NCI-H2227 treated with DMSO at 0.1 percent for 48 hours (cell line): ENCODE results near the gene PCBP3.

Source experiments
- DNase-seq: peaks from one replicate; lab custom pipeline; 2025; lab: John Stamatoyannopoulos, UW

The PCBP3 gene

DNA sequence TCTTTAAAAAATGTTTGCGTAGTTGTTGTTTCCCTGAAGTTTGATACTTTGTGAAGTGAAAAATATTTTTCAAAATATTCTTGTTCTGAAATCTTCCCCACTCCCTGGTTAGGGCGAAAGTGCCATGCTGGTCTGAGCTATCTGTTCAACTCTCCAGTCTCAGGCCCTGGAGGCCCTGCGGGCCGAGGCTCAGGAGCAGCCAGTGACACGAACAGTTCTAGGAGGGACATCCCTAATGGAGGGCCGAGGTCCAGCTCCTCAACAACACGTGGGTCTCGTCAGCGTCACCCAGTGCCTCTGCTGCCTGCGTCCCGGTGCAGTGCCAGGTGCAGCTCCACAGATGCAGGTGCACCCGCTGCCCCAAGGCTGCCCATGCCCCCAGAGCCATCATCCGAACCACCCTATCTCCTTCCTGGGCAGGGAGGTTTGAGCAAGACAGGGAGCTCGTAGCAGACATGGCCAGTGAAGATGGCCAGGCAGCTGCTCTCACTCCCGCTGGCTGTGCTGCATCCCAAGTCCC, 268.3 kb downstream of the PCBP3 start:
- DNase-seq = no peak

DNA sequence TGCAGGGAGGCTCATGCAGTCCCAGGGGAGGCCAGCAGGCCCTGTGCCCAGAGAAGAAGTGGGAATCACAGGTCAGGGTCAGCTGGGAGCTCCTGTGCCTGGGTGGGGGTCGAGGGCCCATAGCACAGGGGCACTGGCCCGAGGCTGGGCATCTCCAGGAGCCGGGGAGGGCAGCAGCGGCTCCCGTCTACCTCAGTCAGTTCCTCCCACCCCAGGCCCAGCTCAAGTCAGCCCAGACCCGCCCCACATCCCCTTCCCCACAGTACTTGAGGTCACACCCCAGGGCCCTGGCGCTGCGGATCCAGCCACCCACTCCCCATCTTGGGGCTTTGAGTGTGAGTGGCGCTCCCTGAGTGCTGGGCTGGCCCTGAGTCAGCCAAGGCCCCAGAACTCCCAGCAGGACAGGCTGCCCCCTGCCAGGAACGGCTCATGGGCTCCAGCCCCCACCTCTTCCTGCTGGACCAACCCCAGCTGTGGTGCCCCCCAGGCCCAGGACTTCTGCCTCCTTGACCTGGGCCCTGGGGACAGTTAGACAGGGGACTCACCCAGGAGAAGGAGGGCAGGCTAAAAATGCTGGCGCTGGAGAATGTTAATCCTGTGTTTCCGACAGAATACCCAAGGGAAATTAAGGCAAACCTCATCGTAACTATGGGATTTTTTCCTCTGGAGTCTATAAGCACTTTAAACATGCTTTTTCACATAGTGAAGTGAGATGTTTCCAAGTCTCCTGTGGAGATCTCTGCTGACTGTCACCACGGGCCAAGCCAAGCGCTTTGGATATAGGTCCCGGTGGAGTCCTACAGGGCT, 269.3 kb downstream of the PCBP3 start:
- no peak for DNase-seq

DNA sequence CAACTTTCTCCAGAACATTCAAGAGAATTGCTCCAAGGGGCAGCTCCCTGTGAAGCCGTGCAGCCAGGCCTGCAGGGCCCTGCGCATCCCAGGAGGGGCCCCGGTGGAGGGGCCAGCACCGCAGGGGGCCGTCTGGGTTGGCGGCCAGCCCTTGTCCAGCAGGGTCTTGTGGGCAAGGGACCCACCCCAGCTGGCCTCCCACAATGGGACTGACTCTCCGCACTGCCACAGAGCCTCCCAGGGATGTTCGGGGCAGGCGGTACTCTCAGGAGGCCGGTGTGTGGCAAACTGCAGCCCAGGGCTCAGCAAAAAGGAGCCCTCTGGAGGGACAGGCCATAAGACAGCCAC, 269.9 kb downstream of the PCBP3 start:
- DNase-seq = no peak

DNA sequence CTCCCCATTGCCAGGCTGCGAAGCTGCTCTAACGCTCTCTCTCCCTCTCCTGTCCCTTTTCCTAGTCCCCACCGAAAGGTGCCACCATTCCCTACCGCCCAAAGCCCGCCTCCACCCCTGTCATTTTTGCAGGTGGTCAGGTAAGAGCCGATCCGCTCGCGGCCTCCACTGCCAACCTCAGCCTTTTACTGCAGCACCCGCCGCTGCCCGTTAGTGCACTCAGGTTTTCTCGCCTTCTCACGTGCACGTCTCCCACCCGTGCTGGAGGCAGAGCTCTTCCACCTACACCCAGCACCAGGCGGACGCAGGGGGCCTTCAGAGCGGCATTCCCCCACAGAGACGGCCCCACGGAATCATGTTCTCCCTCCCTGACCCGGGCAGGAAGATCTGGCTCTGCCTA, 270.4 kb downstream of the PCBP3 start:
- DNase-seq = no peak

DNA sequence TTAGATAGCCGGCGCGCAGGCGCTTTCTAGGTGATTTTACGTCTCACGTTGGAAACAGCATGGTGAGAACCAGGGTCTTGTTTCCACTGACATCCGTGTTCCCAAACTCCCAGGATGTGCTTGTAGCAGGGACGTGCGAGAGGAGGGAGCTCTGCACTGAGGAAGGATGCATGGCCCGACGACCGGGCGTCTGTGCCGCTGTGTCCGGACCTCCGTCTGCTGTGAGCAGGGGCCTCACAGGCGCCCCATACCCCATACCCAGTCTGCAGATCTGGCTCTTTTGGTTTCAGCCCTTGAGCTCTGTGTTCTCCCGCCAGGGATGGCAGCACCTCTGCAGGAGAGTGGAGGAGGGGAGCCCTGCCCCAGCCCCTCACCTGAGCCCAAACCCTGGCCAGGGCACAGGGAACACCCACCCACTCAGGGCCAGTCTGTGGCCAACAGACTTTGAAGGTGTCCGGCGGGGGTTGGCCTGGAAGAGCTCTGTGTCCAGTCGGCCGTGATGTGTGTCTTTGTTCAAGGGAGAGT, 270.9 kb downstream of the PCBP3 start:
- DNase-seq = no peak

DNA sequence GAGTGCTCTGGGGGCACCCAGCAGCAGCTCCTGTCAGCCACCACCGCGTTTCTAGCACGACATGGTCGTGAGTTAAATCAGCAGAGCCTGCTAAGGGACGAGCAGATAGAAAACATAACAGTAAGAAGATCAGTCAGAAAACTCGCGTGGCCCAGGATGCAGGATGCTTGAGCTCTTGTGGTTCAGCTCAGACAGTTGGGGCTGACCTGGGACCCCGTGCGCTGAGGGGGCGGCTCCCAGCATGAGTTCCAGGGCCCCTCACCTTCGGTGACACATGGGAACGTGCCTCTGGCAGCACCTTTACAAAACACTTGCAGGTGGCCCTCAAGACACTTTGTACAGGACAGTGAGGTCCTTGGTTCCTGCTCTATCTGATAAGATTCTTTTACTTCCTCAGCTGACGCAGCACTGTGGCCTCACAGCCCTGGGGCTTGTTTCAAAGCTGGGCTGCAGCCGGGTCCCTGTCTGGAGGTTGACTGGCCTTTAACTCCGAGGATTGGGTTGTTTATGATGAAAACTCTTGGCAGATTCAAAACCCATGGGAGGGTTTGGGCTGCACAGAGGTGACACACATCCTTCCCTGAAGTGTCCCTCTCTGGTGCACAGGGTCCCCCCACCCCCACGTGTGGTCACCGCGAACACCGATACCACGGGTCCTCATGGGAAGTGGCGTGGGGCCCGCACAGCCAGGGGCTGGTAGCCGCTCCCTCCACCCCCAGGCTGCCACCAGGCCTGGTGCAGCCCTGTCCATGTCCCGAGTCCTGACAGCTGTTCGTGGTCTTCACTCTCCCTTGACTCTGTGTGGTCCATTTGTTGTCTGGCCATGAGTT, 272.7 kb downstream of the PCBP3 start:
- no peak for DNase-seq

DNA sequence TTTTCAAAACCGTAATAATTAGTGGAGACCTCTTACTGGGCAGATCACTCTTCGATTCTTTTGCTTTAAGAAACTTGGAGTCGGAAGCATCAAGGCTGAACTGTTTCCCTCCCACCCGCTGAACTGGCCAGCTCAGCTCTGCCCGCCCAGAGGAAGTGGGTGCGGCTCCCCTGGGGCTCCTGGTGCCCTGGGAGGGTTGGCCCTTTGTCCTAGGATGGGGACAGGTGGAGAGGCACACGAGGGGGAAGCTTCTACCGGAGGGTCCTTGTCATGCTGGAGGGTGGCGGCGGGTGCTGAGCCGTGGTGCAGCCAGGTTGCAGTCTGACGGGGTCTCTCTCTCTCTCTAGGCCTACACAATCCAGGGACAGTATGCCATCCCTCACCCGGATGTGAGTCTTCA, 273.7 kb downstream of the PCBP3 start:
- DNase-seq = no peak

DNA sequence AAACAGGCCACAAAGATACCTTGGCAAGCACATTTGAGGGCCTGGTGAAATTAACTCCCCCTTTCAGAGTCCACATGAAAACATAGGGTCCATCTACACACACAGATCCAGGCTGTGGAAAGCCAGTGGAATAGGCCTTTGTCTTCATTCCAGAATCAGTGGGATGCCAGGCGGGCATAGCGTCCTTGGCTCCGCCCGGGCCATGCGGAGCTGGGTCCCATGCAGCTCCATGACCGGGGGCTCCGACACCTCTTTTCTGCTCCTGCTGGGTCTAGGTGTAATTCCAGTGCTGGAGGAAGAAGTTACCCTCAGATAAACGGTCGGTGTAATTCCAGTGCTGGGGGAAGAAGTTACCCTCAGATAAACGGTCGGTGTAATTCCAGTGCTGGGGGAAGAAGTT, 274.5 kb downstream of the PCBP3 start:
- no peak for DNase-seq

DNA sequence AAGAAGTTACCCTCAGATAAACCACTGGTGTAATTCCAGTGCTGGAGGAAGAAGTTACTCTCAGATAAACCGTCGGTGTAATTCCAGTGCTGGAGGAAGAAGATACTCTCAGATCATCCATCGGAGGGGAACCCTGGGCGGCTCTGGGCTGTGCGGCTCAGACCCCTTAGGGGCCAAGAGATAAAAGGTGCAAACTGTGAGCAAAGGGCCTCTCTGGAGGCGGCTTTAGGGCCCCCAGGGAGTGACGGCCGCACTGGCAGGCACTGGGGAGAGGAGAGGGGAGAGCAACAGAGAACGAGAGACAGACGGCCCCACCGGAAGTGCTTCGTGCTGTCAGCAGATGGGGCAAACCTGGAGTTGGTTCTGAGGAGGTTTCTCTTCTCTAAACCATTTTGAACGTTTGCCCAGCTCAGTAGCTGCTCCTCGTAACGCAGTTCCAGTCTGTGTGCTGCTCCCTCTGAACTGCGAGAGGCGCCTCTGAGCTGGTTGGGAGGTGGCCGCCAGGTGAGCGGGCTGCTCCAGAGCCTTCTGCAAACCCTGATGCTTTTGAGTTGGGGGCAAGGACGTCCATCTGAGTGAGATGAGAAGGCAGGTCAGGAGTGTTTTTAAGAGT, 275.4 kb downstream of the PCBP3 start:
- DNase-seq = no peak

DNA sequence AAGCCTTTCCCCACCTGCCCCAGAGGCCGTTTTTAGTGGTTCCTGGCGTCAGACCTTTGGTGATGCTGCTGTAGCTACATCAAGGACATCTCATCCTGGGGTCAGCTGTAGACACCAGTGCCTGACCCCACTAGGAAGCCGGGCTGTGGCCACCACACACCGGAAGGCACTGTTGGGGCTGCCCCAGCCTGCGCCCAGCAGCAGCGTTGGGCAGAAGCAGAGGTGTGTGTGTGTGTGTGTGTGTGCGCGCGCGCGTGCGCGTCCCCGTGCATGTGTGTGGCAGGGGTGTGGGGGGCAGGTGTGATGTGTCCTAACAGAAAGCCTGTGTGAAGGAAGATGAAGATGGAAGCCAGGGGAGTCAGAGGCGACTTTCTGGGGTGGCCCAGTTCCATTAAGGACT, 276.1 kb downstream of the PCBP3 start:
- DNase-seq = no peak

DNA sequence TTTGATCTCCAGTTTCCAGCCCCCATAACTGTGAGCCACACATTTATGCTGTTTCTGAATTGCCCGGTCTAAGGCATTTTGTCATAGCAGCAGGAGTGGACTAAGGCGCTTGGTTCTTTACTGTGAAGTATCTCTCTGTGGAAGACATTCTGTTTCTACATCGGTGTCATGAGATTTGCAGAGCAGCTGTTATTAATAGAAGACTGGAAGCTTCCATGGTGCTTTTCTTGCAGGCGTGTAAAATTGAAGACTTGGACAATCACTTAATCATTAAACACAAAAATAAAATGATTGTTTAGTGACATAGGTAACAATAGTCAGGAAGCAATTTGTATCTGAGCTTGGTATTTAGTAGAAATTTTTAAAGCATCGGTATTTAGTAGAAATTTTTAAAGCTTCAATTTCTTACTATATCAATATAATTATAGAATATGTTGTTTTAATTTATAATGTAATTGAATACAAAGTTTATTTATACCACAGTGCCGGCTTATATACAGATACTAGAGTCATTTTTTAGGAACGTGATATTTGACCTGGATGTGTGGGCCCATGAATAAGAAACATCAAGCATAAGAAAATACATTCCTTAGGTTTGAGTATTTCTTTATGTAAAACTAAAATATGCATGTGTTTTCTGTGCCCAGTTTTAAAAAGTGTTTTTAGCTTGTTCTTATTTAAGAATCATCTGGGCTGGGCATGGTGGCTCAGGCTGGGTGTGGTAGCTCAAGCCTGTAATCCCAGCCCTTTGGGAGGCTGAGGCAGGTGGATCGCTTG, 277.5 kb downstream of the PCBP3 start:
- no peak for DNase-seq

DNA sequence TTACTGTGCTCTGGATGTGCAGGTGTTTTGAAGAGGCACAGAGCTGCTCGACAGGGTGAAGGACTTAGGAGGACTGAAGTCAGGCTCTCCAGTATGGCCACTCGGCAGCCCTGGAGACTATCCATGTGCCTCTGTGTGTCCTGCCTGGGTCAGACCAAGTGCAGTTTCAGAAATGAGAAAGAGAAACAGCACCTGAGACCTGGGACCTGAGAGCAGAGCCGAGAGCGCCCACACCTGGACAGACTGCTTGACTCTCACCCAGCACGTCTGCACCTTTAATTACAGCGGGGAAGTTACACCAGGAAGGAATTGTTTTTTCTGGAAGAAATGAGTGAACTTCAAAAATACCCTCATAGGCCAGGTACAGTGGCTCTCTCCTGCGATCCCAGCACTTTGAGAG, 278.4 kb downstream of the PCBP3 start:
- no peak for DNase-seq

DNA sequence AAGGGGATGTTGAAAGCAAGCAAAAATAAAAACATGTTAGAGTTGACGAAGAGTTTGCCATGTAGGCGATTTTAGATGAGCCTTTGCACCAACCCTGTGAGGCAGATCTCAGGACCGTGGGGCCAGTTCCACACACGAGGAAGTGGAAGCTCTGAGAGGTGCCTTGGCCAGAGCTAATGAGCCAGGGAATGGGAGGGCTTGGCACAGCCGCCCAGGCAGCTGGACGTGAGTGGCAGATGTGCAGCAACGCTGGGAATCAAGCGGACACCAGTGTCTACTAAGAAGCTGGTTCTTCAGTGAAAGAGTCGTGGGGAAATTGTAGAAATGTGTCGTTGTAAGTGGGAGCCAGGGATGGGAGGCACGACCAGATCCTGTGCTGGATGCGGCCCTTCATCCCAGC, 279.1 kb downstream of the PCBP3 start:
- DNase-seq = no peak

DNA sequence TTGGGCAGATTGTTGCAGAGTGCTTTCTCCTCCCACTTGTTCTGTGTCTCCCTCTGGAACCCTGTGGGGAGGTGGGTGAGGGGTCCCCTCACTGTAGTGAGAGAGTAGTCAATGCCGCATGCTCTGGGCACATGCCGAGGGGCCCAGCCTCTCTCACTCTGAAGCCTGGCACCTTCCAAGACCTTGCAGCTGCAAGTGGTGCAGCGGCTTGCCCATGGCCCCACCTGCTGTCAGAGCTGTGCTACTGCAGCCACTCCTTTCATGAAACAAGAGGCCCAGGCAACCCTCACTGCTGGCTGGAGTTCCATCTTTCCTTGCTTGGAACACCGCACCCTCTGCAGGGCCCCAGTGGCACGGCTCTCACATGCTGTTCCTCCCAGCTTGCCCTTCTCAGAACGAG, 279.6 kb downstream of the PCBP3 start:
- no peak for DNase-seq

DNA sequence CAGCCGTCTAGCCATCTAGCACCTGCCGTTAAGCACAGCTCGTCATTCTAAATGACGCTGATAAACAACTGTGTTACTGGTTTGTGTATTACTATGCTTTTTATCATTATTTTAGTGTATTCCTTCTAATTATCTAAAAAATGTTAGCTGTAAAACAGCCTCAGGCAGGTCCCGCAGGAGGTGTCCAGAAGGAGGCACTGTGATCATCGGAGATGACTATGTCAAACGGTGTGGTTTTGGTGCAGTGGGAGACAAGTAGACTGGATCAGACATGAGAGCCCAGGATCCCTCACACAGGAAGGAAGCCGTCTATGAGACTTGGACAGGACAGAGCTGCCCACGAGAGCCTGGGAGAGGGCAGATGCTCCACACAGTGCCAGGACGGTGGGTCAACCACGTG, 282.8 kb downstream of the PCBP3 start:
- no peak for DNase-seq

DNA sequence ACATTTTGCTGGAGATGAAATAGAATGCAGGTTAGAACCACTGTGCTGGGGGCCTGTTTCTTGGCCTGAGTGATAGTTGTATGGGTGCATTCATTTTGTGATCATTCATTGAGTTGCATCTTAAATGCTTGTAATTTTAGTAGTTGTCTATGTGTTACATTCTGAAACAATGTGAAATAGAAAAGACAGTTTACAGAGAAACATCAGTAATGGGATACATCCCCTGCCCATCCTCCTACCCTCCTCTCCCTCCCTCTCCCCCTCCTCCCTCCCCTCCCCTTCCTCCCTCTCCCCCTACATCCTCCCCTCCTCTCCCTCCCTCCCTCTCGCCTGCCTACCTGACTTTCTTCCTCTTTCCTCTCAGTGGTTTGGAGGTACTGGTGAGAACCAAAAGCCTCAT, 283.5 kb downstream of the PCBP3 start:
- no peak for DNase-seq

DNA sequence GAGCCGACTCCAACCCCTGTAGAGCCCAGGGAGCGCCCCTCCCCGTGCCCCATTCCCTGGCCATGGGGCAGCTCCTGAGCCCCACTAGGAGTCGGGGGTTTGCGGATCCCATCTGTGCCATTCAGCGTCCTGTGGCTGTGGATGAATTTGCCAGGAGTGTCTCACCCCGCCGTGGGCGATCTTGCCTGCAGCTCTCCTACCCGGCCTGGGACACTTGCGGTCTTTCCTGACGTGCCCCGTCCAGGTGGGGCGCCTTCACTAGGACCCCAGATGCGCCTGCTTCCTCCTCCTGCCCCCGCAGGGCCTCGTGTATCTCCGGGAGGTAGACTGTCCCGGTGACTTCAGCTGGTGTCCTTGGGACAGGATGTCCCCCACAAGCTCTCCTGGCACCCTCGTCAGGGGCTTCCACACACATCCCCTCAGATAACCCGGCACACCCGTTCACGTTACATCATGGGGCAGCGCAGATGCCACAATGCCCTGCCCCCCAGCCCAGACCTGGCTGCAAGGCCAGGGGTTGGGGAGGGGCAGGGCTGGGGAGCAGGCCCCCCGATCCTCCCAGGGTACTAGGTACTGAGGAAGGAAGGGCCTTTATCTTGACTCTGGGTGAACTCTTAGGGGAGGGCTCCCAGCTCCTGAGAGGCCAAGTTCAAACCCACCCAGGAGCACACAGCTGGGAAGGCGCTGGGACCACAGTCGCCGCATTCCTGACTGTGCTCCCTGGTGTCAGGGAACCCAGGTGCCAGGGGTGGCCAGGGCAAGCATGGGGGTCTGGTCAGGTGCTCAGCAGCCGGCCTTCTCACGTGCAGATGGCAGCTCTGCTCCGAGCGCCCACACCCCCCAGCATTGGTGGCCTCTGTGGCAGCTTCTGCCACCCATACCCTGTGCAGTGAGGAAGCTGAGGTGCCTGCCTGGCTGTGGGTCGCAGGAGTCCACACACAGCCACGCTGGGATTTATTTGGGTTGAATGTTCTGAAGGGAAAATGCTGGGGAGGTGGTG, 284.6 kb downstream of the PCBP3 start:
- no peak for DNase-seq

DNA sequence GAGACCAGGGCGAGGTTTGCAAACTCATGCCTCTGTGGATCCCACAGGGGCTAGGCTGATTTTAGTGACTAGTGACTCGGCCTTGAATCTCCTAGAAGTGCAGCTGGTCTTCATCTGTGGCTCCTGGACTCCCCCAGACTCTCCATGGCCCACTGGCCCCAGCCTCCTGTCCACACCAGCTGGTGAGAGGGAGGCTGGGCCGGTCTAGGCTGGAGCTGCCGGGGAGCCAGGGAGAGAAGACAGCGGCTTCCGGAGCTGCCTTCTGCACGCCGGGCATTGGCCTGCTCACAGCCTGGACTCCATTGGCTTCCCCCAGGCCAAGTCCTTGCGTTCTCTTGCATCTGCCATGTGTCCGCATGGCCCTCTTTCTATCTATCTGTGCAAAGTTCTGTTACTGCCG, 285.9 kb downstream of the PCBP3 start:
- no peak for DNase-seq

DNA sequence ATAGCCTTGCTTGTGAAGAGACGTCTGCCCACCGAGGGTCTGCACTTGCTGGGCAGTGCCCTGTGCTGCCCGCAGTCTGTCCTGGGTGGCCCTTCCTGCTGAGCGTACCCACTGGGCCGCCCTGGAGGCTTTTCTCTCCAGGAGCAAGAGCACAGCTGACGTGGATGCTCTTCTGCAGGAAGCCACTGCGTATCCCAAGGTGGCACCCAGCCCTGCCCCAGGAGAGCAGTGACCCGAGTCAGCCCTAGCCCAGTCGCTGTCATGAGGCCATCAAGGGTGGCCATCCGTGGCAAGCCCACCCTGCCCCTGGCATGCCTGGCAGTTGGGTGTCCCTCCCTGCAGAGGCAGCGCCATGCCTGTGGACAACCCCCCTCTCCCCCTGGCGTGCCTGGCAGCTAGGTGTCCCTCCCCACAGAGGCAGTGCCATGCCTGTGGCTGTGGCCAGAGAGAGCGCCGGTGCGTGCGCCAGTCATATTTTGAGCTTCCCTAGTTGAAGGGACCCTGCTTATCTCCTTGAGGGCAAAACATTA, 286.8 kb downstream of the PCBP3 start:
- DNase-seq = no peak

DNA sequence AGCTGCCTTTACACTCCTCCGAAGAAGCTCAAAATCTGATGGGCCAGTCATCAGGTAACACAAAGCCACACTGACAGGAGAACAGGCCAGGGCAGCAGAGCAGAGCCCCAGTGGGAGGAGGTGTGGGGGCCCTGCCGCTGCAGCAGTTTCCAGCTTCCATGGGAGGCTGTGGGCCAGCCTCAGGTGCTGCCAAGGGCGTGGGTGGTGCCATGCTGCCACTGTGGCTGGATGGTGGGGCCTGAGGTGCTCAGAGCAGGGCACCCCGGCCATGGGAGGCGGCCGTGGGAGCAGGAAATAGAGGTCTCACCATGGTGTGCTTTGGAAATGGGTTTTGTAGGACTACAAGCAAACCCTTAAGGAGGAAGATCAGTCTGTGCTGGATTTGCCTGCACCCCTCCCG, 287.3 kb downstream of the PCBP3 start:
- no peak for DNase-seq
